HG02798 (cell line): ENCODE results near the gene PODN.

Experiments
- ATAC-seq: cut with Tn5 transposase; IDR thresholded peaks from one replicate; pipeline ENCODE4 v1.9.1; 2021; ENCODE audit warnings: mild to moderate bottlenecking; ENCODE audit not compliant: unreplicated experiment, poor library complexity

The PODN gene

DNA sequence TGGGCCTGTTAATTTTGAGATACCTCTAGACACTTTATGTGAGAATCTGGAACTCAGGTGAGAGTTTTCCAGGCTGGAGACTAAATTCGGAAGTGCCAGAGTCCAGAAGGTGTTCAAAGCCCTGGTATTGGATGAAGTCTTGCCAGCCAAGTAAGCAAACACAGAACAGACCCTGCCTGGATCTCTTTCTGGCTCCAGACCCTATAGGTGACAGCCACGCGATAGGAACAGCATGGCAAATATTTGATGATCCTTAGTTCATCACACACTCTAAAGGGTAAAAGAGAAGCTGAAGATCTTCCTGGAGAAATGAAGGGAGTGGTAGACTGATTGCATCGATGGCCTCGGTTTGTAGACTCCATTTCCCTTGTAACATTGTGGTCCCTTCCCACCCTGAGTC is 49.7 kb downstream of the PODN start:
- no peak for ATAC-seq

GRCh38 chr1:53112271-53112774 is 50.3 kb downstream of the PODN start:
- no peak for ATAC-seq

- no peak for ATAC-seq
These were observed 50.8 kb downstream of the PODN start for GRCh38 chr1:53112861-53113260.

GRCh38 chr1:53114090-53114489 is 52.1 kb downstream of the PODN start:
- no peak for ATAC-seq

GRCh38 chr1:53114581-53115400 is 52.8 kb downstream of the PODN start:
- ATAC-seq: no peak

DNA sequence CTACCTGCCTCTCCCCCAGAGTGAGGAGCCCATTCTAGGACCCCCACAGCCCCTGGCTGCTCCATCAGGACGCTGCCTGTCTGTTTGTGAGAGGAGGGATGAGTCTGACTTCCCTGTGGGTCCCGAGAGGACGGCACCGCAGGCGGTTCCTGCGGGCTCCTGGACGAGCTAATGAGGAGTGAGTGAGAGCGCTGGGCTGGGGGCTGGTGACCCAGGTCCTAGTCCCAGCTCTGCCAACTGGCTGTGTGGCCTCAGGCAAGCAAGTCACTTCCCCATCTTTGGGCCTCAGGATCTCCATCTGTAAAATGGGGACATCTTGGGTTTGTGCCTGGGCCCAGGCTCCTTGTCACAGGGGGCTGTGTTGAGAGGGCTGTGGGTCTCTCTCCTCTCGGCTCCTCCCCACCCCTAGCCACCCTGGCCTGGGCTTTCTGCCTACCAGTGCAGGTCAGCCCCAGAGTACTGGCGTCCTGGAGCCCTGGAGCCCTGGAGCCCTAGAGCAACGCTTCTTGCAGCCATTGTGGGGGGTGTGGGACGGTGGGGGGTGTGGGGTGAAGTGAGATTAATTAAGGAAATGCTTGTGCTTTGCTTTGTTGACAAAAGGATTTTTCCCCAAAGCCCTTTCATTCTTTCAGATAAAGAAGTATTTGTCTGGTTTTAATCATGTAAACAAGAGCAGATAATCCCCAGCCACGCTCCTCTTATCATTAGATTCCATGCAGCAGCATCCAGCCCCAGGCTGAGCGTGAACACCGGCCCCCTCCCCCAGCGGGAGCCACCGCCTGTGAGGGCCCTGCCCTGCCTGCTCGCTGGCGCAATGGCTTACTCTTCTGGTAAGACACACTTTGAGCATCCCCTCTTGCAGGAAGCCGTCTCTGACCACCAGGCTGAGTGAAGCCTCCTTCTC is 53.6 kb downstream of the PODN start:
- no peak for ATAC-seq

DNA sequence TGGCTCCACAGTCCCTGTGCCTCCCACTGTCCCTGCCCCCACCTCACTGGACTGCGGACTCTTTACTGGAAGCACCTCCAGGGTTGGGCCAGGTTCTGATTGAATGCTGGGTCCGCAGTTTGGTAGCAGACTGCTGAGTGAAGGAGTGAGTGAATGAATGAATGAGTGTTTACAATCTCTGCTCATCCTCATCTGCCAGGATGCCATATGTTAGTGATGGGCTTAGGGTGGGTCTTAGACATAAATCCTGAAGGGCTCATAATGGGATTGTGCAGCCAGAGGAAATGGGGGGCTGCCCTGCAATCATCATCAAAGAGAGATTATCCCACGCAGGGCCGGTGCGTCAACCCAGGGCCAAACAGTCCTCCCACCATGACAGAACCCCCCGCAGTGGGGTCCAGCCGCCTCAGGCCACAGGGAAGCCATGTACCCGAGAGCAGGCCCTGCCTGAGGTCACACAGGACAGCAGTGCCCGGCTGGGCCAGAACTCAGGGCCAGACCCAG is 54.3 kb downstream of the PODN start:
- no peak for ATAC-seq

GRCh38 chr1:53116933-53117600 is 55.1 kb downstream of the PODN start:
- no peak for ATAC-seq

DNA sequence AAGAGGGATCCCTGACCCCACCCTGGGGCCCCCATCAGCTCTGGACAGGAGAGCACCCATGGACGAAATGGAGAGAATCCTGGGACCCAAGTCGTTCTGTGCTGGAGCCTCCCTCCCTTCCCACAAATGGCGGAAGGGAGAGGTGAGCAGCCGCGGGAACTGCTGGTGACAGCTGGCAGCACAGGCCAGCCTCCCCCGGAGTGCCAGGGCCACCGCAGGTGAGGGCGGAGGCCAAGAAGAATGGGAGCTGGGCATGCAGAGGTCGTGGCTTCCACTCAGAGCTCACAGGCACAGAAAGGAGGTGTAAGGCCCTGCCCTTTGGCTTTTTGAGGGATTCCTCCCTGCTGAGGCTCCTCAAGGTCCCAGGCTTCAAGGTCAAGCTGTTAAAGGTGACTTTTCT is 55.8 kb downstream of the PODN start:
- no peak for ATAC-seq

DNA sequence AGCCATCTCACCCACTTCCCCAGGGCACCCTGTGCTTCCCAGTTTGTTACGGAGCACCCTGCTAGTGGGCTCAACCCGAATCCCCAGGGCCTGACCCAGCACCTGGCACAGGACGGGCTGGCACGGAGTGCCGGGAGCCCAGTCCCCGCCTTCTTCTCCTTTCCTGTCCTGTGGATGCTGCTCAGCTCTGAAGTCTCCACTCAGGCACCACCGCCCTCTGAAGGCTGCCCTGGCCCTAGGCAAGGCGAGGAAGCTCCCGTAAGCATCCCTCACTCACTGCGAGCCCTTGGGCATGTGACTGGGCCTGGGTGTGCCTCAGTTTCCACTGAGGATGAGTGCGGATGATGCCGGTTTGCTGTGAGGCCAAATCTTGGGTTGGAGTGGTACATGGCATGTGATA is 58.6 kb downstream of the PODN start:
- ATAC-seq: no peak

- ATAC-seq: no peak
These were observed 59.5 kb downstream of the PODN start for GRCh38 chr1:53121319-53122172.

- ATAC-seq: no peak
These were observed 60.3 kb downstream of the PODN start for GRCh38 chr1:53122201-53122885.

DNA sequence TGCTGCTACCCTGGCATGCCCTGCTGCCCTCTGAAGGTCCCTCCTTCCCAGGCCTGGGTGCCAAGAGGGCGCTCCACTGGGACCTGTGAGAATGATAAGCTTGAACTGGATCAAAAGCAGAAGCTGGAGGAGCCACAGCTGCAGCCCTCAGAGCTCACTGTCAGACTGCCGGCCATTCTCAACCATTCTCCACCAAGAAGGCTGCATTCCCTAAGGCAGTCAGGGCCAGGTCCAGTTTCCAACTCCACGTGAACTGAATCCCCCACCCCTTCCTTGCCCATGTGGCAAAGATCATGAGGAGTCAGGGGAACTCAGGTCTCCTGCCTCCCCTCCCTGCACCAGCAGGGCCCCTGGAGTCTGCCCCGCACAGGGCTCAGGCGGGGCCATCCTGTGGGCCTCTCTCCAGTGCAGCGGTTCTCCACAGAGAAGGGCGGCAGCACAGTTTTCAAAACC is 61.0 kb downstream of the PODN start:
- no peak for ATAC-seq

GRCh38 chr1:53123453-53124140 is 61.6 kb downstream of the PODN start:
- ATAC-seq: no peak

DNA sequence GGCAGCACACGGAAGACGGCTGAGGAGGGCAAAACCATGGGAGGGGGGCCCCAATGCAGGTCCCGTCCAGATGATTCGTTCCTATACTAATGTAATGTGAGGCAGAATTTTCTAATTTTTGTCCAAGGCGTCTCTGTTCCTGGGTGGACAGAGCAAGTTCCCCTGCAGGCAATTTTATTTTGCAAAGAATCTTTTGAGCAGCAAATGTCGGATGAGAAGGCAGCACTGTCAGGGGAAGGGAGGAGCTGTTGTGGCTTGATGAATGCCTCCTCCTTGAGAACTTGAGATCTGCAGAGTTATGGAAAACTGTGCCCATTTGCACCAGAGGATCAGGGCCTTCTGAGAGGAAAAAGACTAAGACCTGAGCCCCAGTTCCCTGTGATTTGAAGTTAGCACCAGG is 63.1 kb downstream of the PODN start:
- ATAC-seq: no peak

- no peak for ATAC-seq
These were observed 63.8 kb downstream of the PODN start for GRCh38 chr1:53125623-53126360.

- ATAC-seq: no peak
These were observed 64.5 kb downstream of the PODN start for GRCh38 chr1:53126495-53126894.

DNA sequence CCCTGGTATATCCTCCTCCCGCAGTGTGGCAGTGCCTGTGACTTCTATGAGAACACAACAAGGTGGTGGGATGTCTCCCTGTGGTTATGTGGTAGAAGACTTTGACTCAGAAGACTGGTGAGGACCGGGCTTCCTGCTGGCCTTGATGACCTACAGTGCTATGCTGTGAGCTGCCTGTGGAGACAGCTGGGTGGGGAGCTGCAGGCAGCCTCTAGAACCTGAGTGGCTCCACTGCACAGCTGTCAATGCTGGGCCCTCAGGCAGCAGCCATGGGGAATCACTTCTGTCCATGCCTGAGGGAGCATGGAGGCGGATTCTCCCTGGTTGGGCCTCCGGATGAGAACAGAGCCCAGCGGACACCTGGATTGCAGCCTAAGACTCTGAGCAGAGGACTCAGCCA is 65.5 kb downstream of the PODN start:
- ATAC-seq: no peak
